GM23338 (cell line): Measurements from ENCODE around the gene SNX32. TPM values are rescaled to one million over a fixed set of nuclear protein-coding genes. Genes with fewer than 3 reads are reported as not detected.

Experiments used
- ATAC-seq: fragments of 200-7000 bp; cut with Tn5 transposase; 3 replicates; pipeline ENCODE4 v1.9.1; 2020
- DNase-seq: peaks from one replicate; pipeline ENCODE4 v3.0.0-alpha.2; 2015; ENCODE audit warnings: low spot score
- H2AFZ ChIP-seq: fragments of 200-600 bp; sonication (generic); 2 replicates; pipeline ENCODE4 v1.8.0; 2016; ENCODE audit warnings: antibody characterized with exemption, mild to moderate bottlenecking, moderate library complexity
- H3F3A ChIP-seq: fragments of 200-600 bp; sonication (generic); replicated peaks from 2 replicates; pipeline ENCODE4 v1.8.0; 2017; ENCODE audit warnings: antibody characterized with exemption, mixed run types, low read depth
- H3K27ac ChIP-seq: fragments of 200-600 bp; sonication (generic); 2 replicates; pipeline ENCODE4 v1.6.1; 2016; ENCODE audit warnings: low read depth
- H3K27me3 ChIP-seq: fragments of 200-600 bp; sonication (generic); 2 replicates; pipeline ENCODE4 v1.8.0; 2016; ENCODE audit warnings: mild to moderate bottlenecking, mixed run types, moderate library complexity; ENCODE audit not compliant: insufficient read depth
- H3K36me3 ChIP-seq: fragments of 200-600 bp; sonication (generic); 2 replicates; pipeline ENCODE4 v1.8.0; 2016; ENCODE audit warnings: mild to moderate bottlenecking; ENCODE audit not compliant: insufficient read depth
- H3K4me1 ChIP-seq: fragments of 200-600 bp; sonication (generic); 2 replicates; pipeline ENCODE4 v1.8.0; 2016; ENCODE audit warnings: mild to moderate bottlenecking, moderate library complexity; ENCODE audit not compliant: insufficient read depth
- H3K4me2 ChIP-seq: fragments of 200-600 bp; sonication (generic); 2 replicates; pipeline ENCODE4 v1.7.1; 2017; ENCODE audit warnings: mixed run types
- H3K4me3 ChIP-seq: fragments of 200-600 bp; sonication (generic); 2 replicates; pipeline ENCODE4 v1.6.1; 2016; ENCODE audit warnings: mixed run types
- H3K79me2 ChIP-seq: fragments of 200-600 bp; sonication (generic); replicated peaks from 2 replicates; pipeline ENCODE4 v1.8.0; 2017; ENCODE audit warnings: mild to moderate bottlenecking; ENCODE audit not compliant: insufficient read depth
- H3K9me2 ChIP-seq: fragments of 200-600 bp; sonication (generic); 2 replicates; pipeline ENCODE4 v1.8.0; 2017; ENCODE audit not compliant: insufficient read depth
- H4K20me1 ChIP-seq: fragments of 200-600 bp; sonication (generic); replicated peaks from 2 replicates; pipeline ENCODE4 v1.8.0; 2017; ENCODE audit warnings: mild to moderate bottlenecking; ENCODE audit not compliant: insufficient read depth
- H3K27ac Mint-ChIP-seq: 2 replicates; pipeline ENCODE4 v1.8.0; 2020; ENCODE audit warnings: inconsistent platforms, mild to moderate bottlenecking, moderate library complexity, mixed read lengths
- H3K27me3 Mint-ChIP-seq: 3 replicates; pipeline ENCODE4 v1.8.0; 2022; ENCODE audit warnings: low read depth, mild to moderate bottlenecking, moderate library complexity, mixed read lengths, inconsistent platforms; ENCODE audit not compliant: insufficient read depth, poor library complexity
- H3K36me3 Mint-ChIP-seq: 3 replicates; pipeline ENCODE4 v1.8.0; 2021; ENCODE audit warnings: low read depth, mild to moderate bottlenecking, inconsistent platforms, moderate library complexity, mixed read lengths
- H3K4me1 Mint-ChIP-seq: 3 replicates; pipeline ENCODE4 v1.8.0; 2020; ENCODE audit warnings: mild to moderate bottlenecking, inconsistent platforms, mixed read lengths
- H3K4me3 Mint-ChIP-seq: 3 replicates; pipeline ENCODE4 v1.8.0; 2021; ENCODE audit warnings: moderate library complexity, mild to moderate bottlenecking, inconsistent platforms, mixed read lengths
- H3K9me3 Mint-ChIP-seq: 3 replicates; pipeline ENCODE4 v1.8.0; 2020; ENCODE audit warnings: moderate library complexity, mild to moderate bottlenecking, inconsistent platforms, mixed read lengths
- CREB1 ChIP-seq: fragments of 250-450 bp; sonication (Bioruptor Pico); IDR thresholded peaks from 2 replicates; pipeline ENCODE4 v1.5.0; 2020; ENCODE audit warnings: low read depth, mild to moderate bottlenecking, moderate library complexity
- EZH2 ChIP-seq: fragments of 200-600 bp; sonication (generic); IDR thresholded peaks from one replicate; pipeline ENCODE4 v1.8.0; 2017; ENCODE audit warnings: antibody characterized with exemption, mild to moderate bottlenecking, low read depth; ENCODE audit not compliant: unreplicated experiment
- EZH2phosphoT487 ChIP-seq: fragments of 200-600 bp; sonication (generic); IDR thresholded peaks from one replicate; pipeline ENCODE4 v1.8.1; 2018; ENCODE audit warnings: antibody characterized with exemption; ENCODE audit not compliant: unreplicated experiment
- JUNB ChIP-seq: IDR thresholded peaks from one replicate; pipeline ENCODE4 v1.6.1; 2016; ENCODE audit warnings: antibody characterized with exemption; ENCODE audit not compliant: unreplicated experiment
- NANOG ChIP-seq: IDR thresholded peaks from 2 replicates; pipeline ENCODE4 v1.6.1; 2016; ENCODE audit warnings: antibody characterized with exemption, borderline replicate concordance
- POLR2AphosphoS5 ChIP-seq: IDR thresholded peaks from 2 replicates; pipeline ENCODE4 v1.6.1; 2016; ENCODE audit warnings: antibody characterized with exemption, low read depth
- STAT1 ChIP-seq: IDR thresholded peaks from one replicate; pipeline ENCODE4 v1.6.1; 2016; ENCODE audit warnings: antibody characterized with exemption; ENCODE audit not compliant: unreplicated experiment
- ZNF114 ChIP-seq: fragments of 250-450 bp; sonication (Bioruptor Pico); IDR thresholded peaks from 2 replicates; pipeline ENCODE4 v1.5.0; 2020; ENCODE audit warnings: mild to moderate bottlenecking, moderate library complexity
- ZNF331 ChIP-seq: fragments of 250-450 bp; sonication (Bioruptor Pico); IDR thresholded peaks from 2 replicates; pipeline ENCODE4 v1.5.0; 2020; ENCODE audit warnings: low read depth, mild to moderate bottlenecking, moderate library complexity
- polyA plus RNA-seq: library from polyadenylated mRNA; unstranded; fragments of >200 nt; fragmentation: Nextera tagmentation; extraction: Ambion mirVana; gene quantifications from 2 replicates; pipeline ENCODE4 v1.2.1, GENCODE V29; 2016
- total RNA-seq: library from RNA; depleted of rRNA; stranded (reverse); fragments of >200 nt; shearing (Covaris generic); gene quantifications from 2 replicates; pipeline ENCODE4 v1.2.3, GENCODE V29; 2014
- TF ChIP-seq, protein P1 (sequence below), 2 experiments: fragments of 200-600 bp in 1 of 2; sonication (generic) in 1 of 2; conservative IDR thresholded peaks; 2 replicates each; pipeline versions ENCODE4 v1.5.1 to v1.6.1; 2016 to 2017; ENCODE audit warnings: antibody characterized with exemption in 2 of 2, low read depth in 2 of 2, mild to moderate bottlenecking in 2 of 2, moderate library complexity in 1 of 2
- TF ChIP-seq, protein P2 (sequence below): IDR thresholded peaks from 2 replicates; pipeline ENCODE4 v1.6.1; 2016; ENCODE audit warnings: antibody characterized with exemption
- TF ChIP-seq, protein P3 (sequence below): fragments of 250-450 bp; sonication (Bioruptor Pico); IDR thresholded peaks from 2 replicates; pipeline ENCODE4 v1.5.0; 2020; ENCODE audit warnings: mild to moderate bottlenecking, moderate library complexity
- TF ChIP-seq, protein P4 (sequence below): IDR thresholded peaks from one replicate; pipeline ENCODE4 v1.6.1; 2018; ENCODE audit warnings: antibody characterized with exemption; ENCODE audit not compliant: unreplicated experiment

Gene SNX32
- total and polyA plus RNA-seq, 2 experiments from 2014 or later: 0.49 to 1.2 TPM

DNA sequence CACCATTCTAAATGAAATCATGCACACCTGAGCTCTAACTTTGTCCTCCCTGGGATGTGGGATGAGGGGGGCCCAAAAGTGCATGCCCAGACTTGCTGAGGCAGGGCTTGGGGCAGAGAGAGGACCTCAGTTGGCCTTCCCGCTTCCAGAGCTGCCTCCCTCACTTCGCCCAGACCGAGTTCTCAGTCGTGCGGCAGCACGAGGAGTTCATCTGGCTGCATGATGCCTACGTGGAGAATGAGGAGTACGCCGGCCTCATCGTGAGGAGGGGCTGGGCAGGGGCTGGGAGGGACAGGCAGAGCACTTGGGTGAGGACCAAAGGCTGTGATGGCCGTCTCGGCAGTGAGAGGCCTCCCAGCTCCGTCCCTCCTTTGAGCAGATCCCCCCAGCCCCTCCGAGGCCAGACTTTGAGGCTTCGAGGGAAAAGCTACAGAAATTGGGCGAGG, 16.0 kb downstream of the SNX32 start:
- no peak overlapping the region for H3K27ac ChIP-seq
- H3K36me3 Mint-ChIP-seq: peaks cover 42% of the 10 kb centered on the region
- peaks cover 13% of the 10 kb centered on the region; the same call in 2 of the 3 replicates for H3K4me1 Mint-ChIP-seq
- no peaks in the 10 kb centered on the region; the same call in 1 of the 2 replicates for H3K4me1 ChIP-seq
- TF ChIP-seq, protein P1, sequence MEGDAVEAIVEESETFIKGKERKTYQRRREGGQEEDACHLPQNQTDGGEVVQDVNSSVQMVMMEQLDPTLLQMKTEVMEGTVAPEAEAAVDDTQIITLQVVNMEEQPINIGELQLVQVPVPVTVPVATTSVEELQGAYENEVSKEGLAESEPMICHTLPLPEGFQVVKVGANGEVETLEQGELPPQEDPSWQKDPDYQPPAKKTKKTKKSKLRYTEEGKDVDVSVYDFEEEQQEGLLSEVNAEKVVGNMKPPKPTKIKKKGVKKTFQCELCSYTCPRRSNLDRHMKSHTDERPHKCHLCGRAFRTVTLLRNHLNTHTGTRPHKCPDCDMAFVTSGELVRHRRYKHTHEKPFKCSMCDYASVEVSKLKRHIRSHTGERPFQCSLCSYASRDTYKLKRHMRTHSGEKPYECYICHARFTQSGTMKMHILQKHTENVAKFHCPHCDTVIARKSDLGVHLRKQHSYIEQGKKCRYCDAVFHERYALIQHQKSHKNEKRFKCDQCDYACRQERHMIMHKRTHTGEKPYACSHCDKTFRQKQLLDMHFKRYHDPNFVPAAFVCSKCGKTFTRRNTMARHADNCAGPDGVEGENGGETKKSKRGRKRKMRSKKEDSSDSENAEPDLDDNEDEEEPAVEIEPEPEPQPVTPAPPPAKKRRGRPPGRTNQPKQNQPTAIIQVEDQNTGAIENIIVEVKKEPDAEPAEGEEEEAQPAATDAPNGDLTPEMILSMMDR (conservative IDR thresholded peaks at IDR 0.05; ENCODE audit: low read depth in 2 of 2): no peak
- TF ChIP-seq STAT1: no peak
- TF ChIP-seq EZH2: no peak
- TF ChIP-seq CREB1 (CRISPR knock-in tag): no peak
- no peak for TF ChIP-seq NANOG
- no peak for TF ChIP-seq EZH2phosphoT487
- no peak for TF ChIP-seq POLR2AphosphoS5
- TF ChIP-seq ZNF114 (CRISPR knock-in tag): no peak
- TF ChIP-seq, protein P2, sequence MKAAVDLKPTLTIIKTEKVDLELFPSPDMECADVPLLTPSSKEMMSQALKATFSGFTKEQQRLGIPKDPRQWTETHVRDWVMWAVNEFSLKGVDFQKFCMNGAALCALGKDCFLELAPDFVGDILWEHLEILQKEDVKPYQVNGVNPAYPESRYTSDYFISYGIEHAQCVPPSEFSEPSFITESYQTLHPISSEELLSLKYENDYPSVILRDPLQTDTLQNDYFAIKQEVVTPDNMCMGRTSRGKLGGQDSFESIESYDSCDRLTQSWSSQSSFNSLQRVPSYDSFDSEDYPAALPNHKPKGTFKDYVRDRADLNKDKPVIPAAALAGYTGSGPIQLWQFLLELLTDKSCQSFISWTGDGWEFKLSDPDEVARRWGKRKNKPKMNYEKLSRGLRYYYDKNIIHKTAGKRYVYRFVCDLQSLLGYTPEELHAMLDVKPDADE: no peak
- no peak for TF ChIP-seq ZNF331
- TF ChIP-seq, protein P3, sequence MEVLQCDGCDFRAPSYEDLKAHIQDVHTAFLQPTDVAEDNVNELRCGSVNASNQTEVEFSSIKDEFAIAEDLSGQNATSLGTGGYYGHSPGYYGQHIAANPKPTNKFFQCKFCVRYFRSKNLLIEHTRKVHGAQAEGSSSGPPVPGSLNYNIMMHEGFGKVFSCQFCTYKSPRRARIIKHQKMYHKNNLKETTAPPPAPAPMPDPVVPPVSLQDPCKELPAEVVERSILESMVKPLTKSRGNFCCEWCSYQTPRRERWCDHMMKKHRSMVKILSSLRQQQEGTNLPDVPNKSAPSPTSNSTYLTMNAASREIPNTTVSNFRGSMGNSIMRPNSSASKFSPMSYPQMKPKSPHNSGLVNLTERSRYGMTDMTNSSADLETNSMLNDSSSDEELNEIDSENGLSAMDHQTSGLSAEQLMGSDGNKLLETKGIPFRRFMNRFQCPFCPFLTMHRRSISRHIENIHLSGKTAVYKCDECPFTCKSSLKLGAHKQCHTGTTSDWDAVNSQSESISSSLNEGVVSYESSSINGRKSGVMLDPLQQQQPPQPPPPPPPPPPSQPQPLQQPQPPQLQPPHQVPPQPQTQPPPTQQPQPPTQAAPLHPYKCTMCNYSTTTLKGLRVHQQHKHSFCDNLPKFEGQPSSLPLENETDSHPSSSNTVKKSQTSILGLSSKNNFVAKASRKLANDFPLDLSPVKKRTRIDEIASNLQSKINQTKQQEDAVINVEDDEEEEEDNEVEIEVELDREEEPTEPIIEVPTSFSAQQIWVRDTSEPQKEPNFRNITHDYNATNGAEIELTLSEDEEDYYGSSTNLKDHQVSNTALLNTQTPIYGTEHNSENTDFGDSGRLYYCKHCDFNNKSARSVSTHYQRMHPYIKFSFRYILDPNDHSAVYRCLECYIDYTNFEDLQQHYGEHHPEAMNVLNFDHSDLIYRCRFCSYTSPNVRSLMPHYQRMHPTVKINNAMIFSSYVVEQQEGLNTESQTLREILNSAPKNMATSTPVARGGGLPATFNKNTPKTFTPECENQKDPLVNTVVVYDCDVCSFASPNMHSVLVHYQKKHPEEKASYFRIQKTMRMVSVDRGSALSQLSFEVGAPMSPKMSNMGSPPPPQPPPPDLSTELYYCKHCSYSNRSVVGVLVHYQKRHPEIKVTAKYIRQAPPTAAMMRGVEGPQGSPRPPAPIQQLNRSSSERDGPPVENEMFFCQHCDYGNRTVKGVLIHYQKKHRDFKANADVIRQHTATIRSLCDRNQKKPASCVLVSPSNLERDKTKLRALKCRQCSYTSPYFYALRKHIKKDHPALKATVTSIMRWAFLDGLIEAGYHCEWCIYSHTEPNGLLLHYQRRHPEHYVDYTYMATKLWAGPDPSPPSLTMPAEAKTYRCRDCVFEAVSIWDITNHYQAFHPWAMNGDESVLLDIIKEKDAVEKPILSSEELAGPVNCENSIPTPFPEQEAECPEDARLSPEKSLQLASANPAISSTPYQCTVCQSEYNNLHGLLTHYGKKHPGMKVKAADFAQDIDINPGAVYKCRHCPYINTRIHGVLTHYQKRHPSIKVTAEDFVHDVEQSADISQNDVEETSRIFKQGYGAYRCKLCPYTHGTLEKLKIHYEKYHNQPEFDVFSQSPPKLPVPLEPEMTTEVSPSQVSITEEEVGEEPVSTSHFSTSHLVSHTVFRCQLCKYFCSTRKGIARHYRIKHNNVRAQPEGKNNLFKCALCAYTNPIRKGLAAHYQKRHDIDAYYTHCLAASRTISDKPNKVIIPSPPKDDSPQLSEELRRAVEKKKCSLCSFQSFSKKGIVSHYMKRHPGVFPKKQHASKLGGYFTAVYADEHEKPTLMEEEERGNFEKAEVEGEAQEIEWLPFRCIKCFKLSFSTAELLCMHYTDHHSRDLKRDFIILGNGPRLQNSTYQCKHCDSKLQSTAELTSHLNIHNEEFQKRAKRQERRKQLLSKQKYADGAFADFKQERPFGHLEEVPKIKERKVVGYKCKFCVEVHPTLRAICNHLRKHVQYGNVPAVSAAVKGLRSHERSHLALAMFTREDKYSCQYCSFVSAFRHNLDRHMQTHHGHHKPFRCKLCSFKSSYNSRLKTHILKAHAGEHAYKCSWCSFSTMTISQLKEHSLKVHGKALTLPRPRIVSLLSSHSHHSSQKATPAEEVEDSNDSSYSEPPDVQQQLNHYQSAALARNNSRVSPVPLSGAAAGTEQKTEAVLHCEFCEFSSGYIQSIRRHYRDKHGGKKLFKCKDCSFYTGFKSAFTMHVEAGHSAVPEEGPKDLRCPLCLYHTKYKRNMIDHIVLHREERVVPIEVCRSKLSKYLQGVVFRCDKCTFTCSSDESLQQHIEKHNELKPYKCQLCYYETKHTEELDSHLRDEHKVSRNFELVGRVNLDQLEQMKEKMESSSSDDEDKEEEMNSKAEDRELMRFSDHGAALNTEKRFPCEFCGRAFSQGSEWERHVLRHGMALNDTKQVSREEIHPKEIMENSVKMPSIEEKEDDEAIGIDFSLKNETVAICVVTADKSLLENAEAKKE (CRISPR knock-in tag): no peak
- TF ChIP-seq, protein P4, sequence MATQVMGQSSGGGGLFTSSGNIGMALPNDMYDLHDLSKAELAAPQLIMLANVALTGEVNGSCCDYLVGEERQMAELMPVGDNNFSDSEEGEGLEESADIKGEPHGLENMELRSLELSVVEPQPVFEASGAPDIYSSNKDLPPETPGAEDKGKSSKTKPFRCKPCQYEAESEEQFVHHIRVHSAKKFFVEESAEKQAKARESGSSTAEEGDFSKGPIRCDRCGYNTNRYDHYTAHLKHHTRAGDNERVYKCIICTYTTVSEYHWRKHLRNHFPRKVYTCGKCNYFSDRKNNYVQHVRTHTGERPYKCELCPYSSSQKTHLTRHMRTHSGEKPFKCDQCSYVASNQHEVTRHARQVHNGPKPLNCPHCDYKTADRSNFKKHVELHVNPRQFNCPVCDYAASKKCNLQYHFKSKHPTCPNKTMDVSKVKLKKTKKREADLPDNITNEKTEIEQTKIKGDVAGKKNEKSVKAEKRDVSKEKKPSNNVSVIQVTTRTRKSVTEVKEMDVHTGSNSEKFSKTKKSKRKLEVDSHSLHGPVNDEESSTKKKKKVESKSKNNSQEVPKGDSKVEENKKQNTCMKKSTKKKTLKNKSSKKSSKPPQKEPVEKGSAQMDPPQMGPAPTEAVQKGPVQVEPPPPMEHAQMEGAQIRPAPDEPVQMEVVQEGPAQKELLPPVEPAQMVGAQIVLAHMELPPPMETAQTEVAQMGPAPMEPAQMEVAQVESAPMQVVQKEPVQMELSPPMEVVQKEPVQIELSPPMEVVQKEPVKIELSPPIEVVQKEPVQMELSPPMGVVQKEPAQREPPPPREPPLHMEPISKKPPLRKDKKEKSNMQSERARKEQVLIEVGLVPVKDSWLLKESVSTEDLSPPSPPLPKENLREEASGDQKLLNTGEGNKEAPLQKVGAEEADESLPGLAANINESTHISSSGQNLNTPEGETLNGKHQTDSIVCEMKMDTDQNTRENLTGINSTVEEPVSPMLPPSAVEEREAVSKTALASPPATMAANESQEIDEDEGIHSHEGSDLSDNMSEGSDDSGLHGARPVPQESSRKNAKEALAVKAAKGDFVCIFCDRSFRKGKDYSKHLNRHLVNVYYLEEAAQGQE: no peak
- no peak for TF ChIP-seq JUNB
- H3K27ac Mint-ChIP-seq: no peak overlapping the region
- H3K36me3 ChIP-seq: peaks cover 15% of the 10 kb centered on the region
- peaks cover 13% of the 10 kb centered on the region for H3K79me2 ChIP-seq
- DNase-seq (no peak), ATAC-seq (no peak)
- peaks cover 14% of the 10 kb centered on the region for H4K20me1 ChIP-seq
- peaks cover 12% of the 10 kb centered on the region for H3K9me3 Mint-ChIP-seq
- H2AFZ ChIP-seq: no peak overlapping the region
- no peaks in the 10 kb centered on the region for H3K9me2 ChIP-seq
- no peak overlapping the region for H3K4me3 ChIP-seq
- no peaks in the 10 kb centered on the region for H3K27me3 ChIP-seq
- peaks cover 49% of the 10 kb centered on the region for H3K27me3 Mint-ChIP-seq
- peaks cover 37% of the 10 kb centered on the region for H3F3A ChIP-seq
- no peak overlapping the region for H3K4me2 ChIP-seq
- no peak overlapping the region for H3K4me3 Mint-ChIP-seq
